Ureter (tissue), 1 donor: ENCODE results near the gene TP53I13. TPM values are rescaled to one million over a fixed set of nuclear protein-coding genes. Genes with fewer than 3 reads are reported as not detected.
A peak's percentile ranks its signal among the peaks of the same experiment; 100 is the strongest.

ENCODE experiments used
- DNase-seq: peaks from one replicate; pipeline ENCODE4 v3.0.0-alpha.2; 2020; ENCODE audit warnings: low spot score
- total RNA-seq: library from RNA; stranded (reverse); gene quantifications from one replicate; pipeline ENCODE4 v1.2.4, GENCODE V29; 2023
- donor health status: DM: yes; HTN: yes; CAD: no.

TP53I13 gene
- total RNA-seq, 1 donor from 2014 or later: 44.6 TPM

DNA sequence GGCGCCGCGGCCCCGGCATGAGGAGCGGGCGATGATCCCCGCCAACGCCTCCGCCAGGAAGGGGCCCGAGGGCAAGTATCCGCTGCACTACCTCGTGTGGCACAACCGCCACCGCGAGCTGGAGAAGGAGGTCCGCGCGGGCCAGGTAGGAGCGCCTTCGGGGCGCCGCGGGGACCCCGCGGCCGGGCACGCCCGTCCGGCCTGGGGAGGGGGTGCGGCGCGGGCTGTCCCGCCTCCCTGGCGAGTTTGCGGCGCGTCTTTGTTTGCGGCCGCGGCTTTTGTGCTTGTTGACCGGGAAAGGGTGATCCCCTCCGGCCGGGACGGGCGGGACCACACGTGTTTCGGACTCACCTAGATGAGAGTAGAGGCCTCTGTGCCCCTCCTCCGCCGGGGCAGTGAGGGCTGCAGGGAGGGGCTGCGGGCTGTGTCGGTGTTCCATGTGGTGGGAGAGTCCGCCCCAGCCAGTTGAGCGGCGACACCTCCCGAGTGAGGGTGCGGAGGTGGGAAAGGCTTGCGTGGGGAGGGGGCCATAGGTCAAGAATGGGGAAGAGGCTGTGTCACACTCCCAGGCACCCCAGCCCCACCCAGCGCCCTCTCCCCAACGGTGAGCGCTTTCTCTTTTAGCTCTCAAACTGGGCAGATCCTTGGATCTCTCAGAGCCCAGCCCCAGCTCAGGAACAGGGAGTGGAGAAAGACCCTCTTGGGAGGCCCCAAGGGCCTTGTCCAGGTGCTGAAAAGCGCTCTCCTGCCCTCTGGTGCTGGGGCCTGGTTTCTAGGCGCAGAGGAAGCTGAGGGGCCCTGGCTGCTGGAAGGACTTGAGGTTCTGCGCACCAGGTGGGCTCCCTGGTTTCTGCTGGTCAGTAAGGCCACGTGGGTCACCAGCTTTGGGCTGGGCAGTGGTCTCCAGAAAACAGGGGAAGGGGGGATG lies 25.4 kb downstream of the TP53I13 start:
- DNase-seq: no peak

DNA sequence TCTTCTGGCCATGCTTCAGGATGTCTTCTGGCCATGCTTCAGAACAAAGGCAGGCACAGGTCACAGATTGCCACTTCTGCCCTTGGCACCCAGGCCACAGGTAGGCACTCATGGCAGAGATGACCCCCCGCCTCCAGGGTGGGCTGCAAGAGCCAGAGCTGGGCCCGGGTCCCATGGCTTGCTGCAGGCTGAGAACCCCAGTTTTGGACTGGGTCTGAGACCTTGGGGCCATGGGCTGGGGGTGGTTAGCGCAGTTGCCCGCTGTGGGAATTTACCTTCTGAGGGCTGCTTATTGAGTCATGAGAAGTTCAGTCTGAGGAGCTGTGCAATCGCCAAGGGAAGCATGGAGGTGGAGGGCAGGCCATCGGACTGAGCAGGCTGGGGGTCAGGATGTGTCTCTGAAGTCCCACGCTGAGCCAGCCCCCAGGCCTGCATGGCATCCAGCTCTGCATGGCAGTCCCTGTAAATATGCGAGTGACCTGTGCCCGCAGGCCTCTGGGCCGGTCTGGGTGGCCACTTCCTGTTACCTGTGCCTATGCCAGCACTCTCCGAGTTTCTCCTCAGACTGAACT lies 26.1 kb downstream of the TP53I13 start:
- no peak for DNase-seq

DNA sequence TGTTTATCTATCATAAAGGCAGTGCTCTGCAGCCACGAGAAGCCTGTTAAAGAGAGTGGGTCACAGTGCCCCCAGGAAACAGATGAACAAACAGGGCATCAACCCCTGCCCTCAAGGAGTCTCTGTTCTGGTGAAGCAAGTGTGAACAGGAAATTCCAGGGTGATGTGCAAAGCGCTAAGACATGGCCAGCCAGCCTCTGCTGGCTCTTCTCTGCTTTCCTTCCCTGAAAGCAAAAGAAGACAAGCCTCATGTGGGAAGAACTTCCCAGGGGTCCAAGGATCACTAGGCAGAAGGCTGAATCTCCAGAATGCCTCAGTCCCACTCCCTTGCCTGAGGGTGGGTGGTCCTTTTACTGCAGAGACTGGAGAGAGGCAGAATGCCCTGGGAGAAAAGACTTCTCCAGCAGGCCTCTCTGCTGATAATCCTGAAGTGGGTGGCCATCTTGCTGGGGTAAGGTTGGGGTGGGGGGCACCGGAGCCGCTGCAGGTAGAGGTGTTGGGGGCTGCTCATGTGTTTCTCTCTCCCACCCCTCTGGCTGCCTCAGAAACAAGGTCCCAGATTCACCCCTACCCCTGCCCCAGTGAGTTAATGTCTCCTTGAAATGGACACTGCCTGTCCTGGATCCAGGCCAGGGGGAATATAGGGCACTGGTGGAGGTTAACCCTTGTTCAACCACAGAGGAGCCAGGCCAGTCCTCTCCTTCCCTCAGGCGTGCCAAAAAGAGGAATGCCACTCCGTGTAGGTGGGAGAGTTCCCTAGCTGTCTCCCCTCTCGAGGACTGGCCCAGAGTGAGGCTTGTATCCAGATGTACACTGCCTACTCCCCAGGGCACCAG lies 26.8 kb downstream of the TP53I13 start:
- DNase-seq: no peak

DNA sequence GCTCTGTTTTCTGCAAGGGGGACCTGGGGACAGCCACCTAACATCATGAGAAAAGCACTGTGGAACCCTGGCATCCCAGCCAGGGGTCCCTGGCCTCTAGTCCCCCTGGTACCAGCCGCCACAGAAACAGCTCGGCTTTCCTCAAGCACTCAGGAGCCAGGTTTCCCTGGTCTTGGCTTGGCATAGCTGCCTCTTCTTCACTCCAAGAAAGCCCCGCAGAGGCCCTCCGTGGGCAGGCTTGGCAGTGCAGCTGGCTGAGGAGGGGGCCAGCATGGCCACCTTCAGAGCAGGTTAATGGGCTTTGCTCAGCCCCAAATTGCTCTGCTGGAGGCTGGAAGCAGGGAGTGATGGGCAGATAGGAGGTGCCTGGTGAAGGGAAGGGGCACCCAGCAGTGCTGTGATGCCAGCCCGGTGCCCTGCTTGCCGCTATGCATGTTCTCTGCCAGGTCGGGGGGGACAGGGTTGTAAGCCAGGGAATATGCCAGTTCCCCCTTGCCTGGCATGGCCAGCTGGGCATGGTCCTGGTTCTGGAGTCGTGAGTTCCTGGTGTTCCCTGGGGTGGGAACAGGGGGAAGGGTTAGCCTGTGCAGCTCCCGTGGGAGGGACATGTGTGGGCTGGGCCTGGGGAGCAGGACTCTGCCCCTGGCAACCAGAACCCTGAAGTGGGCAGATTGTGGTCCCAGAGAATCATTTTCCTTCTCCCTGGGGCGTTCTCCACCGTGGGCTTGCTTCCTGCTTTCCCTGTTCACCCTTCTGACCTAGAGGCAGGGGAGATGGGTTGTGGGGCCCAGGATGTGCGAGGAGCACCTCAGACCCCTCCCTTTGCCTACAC lies 27.7 kb downstream of the TP53I13 start:
- no peak for DNase-seq

DNA sequence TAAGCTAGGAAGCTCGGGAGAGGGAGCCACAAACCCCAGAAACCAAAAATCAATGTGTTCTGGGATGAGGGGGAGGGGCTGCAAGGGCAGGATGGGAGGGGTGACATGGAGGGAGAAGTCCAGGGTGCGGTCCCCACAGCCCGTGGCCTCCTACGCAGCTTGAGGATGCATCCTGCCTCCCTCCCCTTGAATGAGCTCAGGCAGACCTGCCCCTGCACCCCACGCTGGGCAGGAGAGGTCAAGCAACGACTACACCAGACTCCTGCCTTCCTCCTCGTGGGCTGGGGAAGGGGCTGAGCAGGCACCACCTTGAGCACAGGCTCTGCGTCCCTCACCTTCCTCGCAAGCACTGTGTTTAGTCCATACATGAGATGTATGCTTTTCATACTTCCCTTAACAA lies 28.3 kb downstream of the TP53I13 start:
- no peak for DNase-seq

DNA sequence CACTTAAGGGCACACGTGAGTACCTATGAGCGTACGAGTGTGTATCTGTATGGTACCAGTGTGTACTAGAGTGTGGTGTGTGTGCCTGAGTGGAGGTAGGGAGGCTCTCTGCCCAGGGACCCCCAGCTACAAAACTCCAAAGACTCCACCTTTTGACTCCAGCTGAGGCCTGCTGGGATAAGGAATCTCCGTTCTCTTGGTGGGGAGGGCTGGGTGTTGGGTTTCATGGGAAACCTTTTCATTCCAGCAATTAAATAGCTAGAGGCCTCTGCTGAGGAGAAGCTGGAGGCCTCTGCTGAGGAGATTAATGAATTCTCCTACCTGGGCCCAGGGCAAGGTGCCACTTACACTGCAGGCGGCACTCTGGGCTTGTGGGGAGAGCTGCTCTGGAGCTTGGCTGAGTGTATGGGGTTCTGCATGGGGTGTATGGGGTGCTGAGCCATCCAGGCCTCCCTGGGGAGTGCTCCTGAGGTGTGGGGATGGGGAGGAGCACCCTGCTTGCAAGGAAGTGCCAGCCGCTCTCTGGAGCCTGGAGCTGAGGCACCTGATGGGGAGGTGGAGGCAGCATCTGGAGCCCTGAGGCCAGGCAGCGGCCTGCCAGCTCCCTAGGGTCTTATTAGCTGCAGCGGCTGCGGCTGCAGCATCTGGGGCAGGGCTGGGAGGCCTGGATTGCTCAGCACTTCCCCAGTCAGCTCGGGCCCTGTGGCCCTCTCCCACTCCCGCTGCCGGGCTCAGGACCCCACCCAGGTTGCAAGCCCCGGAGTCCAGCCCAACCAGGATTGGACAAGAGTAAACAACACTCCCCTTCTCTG lies 29.1 kb downstream of the TP53I13 start:
- DNase-seq: no peak

DNA sequence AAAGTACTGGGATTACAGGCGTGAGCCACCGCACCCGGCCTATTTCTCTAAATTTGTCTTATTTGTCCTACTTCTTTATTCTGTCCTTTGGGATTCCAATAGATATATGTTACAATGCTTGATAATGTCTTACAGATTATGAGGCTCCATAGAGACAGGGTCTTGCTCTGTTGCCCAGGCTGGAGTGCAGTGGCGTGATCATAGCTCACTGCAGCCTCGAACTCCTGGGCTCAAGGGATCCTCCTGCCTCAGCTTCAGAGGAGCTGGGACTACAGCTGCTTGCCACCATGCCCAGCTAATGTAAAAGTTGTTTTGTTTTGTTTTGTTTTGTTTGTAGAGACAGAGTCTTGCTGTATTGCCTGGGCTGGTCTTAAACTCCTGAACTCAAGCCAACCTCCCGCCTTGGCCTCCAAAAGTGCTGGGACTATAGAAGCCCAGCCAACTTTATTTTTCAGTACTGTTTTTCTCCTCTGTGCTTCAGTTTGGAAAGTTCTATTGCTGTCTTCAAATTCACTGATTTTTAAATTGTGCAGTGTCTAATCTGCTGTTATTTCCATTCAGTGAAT lies 34.7 kb downstream of the TP53I13 start:
- DNase-seq: no peak

DNA sequence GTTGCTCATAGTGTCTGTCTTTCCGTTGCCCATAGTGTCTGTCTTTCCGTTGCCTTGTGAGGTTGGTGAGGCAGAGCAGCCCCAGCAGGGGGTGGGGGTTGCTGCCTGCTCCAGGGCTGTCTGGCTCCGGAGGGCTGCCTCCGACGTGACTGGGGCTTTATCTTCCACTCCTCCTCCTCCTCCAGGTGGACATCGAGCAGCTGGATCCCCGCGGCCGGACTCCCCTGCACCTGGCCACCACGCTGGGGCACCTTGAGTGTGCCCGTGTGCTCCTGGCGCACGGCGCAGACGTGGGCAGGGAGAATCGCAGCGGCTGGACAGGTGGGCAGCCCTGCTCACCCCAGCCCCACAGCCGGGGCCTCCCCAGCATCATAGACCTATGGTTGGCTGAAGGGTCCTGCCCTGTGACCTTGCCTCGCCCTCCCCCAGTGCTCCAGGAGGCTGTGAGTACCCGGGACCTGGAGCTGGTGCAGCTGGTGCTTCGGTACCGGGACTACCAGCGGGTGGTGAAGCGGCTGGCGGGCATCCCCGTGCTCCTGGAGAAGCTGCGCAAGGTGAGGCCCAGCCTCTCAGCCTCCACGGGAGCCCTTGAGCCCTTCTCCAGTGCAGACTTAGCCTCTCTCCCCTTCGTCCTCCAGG lies 39.2 kb downstream of the TP53I13 start:
- DNase-seq: no peak

DNA sequence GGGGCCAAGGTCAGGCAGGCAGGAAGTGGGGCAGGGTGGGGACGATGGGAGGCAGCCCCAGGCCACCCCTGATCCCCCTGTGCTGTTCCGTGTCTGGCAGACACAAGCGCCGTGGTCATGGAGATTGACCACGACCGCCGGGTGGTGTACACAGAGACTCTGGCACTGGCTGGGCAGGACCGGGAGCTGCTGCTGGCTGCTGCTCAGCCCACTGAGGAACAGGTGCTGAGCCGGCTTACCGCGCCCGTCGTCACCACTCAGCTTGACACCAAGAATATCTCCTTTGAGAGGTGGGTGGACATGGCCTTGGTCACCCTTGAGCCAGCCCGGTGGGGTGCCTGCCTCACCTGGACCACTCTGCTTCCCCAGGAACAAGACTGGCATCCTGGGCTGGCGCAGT lies 40.5 kb downstream of the TP53I13 start:
- DNase-seq: no peak

DNA sequence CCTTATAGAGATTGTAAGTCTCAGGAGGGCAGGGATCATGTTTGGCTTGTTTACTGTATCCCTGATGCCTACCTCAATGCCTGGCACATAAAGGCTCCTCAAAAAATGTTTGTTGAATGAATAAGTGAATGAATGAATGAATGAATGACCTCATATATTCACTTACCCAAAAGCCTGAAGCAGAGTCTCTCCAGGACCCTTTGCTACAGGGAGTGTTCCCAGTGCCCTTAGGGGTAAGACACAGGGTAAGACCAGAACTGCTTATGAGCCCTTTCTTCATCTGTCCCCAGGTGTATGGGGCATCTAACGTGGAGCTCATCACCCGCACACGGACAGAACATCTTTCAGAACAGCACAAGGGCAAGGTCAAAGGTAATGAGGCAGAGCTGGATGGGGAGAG lies 41.9 kb downstream of the TP53I13 start:
- DNase-seq: no peak

DNA sequence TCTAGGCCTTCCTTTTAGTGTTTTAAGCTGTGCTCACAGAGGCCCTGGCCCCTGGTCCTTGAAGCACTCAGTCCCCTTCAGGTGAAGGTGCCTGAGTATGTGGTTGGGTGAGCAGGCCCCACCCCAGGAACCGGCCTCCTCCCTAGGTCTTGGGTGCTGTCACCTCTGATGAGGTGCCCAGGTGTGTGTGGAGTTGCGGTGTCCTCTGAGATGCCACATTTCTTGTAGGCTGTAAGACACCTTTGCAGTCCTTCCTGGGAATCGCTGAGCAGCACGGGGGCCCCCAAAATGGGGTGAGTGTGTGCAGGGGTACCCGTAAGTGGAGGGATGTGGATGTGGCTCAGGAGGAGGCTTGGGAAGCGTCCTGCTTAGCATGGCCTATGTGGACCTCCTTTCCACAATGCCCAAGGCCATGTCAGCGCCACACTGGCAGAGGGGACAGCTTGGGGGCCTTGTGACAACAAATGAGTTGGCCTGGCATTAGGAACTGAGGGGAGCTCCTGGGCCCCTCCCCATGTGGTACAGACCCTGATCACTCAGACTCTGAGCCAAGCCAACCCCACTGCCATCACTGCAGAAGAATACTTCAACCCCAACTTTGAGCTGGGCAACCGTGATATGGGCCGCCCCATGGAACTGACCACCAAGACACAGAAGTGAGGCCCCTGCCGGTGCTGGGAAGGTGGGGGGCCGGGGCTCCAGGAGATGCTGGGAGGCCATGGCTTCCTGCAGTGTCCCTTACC lies 43.0 kb downstream of the TP53I13 start:
- DNase-seq: no peak

DNA sequence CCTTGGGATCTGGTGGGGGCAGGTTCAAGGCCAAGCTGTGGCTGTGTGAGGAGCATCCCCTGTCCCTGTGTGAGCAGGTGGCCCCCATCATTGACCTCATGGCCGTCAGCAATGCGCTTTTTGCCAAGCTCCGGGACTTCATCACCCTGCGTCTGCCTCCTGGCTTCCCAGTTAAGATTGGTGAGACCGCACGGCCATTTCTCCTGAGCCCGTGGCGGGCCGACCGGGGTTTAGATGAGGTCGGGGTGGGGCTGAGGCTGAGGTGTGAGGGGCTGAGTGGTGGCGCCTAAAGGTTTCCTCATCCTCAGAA lies 43.5 kb downstream of the TP53I13 start:
- no peak for DNase-seq

DNA sequence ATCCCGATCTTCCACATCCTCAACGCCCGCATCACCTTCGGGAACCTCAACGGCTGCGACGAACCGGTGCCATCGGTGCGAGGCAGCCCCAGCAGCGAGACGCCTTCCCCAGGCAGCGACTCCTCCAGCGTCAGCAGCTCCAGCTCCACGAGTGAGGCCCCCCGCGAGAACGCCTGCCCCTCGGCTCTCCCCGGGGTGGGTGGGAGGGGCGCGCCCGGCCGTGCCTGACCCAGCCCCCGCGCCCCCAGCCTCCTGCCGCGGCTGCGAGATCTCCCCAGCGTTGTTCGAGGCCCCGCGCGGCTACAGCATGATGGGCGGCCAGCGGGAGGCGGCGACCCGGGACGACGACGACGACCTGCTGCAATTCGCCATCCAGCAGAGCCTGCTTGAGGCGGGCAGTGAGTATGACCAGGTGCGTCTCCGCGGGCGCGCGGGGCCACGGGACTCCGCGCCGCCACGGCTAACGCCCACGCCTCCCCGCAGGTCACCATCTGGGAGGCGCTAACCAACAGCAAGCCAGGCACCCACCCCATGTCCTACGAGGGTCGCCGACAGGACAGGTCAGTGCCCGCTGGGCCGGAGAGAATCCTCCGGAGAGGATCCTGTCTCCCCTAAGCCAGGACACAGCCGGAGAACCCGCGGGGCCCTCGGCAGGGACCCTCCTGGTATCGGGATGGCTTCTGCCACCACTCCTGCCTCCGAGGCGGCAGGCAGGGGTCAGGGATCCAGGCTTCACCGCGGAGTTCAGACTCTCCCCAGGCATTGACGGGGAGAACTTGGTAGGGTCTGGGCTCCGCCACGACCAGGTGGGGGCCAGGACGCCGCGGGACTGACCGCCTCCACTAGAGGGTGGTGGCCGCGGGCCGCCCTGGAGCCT lies 44.1 kb downstream of the TP53I13 start:
- DNase-seq: no peak

DNA sequence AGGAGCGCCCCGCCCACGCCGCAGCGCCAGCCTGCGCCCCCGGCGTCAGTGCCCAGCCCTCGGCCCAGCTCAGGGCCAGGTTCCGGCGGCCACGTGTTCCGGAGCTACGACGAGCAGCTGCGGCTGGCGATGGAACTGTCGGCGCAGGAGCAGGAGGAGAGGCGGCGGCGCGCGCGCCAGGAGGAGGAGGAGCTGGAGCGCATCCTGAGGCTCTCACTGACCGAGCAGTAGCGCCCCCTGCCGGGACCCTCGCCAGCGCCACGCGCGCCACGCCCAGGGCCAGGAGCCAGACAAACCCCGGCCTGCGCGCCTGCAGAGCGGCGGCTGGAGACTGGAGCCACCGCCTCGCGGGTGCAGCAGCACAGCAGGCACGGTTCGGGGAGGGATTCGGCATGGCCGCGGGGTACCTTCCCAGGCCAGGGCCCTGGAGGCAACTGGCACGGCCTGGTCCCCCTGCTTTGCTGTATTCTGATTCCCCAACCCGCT lies 44.9 kb downstream of the TP53I13 start:
- DNase-seq: peak; percentile 95

DNA sequence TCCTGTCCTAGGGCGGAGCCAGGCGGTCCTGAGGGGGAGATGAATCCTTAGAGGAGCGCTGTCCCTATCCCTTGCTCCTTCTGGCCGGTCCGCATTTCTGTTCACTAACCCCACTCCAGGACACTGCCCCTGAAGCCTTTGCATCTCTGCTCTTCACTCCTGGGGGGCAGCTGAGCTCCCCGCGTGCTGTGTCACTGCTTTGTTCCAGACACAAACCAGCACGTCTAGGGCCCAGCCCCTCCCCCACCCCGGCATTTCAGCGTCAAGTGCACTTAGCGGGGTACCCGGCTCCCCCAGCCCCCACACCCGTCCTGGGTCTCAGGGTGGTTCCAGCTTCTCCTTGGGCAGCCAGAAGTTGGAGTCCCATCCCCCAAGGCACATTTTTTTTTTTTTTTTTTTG lies 45.4 kb downstream of the TP53I13 start:
- no peak for DNase-seq

DNA sequence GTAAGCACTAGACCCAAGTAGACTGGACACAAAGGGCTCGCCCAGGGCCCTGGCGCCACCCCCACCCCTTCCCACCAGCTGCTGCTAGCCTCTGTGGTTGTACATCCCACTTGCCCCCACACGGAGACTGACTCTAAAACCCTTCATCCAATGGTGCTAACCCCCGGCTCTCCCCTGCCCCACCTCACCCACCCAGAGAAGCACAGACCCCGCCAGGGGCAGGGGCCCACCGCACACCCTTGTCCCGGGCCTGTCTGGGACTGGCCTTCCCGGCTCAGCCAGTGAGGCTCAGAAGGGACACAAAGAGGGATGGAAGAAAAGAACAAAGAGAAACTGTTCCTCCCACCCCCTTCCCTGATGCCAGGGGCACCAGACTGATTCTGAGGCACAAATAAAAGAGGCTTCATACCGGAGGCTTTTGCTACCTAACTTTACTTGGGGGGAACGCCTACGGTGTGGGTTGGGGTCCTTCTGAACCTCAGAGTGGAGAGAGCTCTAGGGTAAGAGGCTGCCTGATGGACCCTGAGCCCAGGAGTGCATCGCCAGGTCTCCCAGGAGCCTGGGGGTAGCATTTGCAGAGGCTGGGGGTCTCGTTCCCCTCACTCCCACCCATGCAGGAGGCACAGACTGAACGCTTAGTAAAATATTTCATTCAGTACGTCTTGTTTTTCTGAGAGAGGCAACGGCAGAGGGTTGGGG lies 46.0 kb downstream of the TP53I13 start:
- DNase-seq: no peak

DNA sequence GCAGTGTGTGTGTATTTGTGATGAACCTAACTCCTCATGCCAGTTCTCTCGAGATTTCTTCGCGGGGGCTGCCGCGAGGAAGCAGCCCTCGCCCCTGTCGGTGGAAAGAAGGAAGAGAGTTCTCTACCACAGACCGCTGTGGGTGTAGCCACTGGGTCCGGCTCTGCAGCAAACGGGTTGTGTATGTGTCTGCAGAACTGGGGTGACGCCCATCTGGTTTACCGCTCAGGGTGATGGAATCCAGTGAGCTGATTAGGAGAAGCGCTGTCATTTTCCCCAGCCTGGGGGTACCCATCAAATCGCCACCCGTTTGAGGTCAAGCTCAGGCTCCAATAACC lies 46.5 kb downstream of the TP53I13 start:
- DNase-seq: peak; percentile 65
